GM03348 (cell line): ENCODE measurements around the gene WFDC1.

ENCODE experiments used
- DNase-seq: peaks from one replicate; pipeline ENCODE4 v3.0.0; 2012; ENCODE audit warnings: low spot score

Gene WFDC1

DNA sequence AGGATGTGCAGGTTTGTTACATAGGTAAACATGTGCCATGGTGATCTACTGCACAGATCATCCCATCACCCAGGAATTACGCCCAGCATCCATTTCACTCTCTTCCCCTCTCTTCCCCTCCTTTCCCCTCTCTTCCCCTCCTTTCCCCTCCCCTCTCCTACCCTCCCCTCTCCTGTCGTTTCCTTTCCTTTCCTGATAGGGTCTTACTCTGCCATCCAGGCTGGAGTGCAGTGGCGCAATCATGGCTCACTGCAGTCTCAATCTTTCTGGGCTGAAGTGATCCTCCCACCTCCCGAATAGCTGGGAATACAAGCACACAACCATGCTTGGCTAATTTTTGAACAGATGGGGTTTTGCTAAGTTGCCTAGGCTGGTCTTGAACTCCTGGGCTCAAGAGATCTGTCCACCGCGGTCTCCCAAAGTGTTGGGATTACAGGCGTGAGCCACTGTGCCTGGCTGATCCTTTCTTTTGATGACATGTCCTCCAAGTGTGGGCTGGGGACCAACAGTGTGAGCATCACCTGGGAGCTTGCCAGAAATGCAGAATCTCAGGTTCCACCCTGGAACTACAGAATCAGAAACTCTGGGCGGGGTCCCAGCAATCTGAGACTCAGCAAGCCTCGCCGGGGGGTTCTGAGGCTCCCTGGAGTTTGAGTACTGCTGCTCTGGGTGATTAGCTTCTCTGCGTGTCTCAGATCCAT lies 84.5 kb downstream of the WFDC1 start:
- no peak for DNase-seq
